Tibial nerve (tissue), 4 donors: ENCODE measurements around the gene RND2. TPM values are rescaled to one million over a fixed set of nuclear protein-coding genes. Genes with fewer than 3 reads are reported as not detected.

Experiments
- DNase-seq, 2 donors: peaks; one replicate each; pipeline ENCODE4 v3.0.0-alpha.2; 2019; ENCODE audit warnings: low spot score in 2 of 2
- H3K27ac ChIP-seq, 4 donors: fragments of 200-600 bp; sonication (generic) in 3 of 4; one replicate each; pipeline ENCODE4 v1.5.1; 2017 to 2019; ENCODE audit warnings: mild to moderate bottlenecking in 1 of 4
- H3K27me3 ChIP-seq, 2 donors: fragments of 200-600 bp; sonication (generic) in 1 of 2; one replicate each; pipeline versions ENCODE4 v1.5.1 to v1.6.0; 2017 to 2019
- H3K36me3 ChIP-seq, 3 donors: fragments of 200-600 bp; sonication (generic); one replicate each; pipeline ENCODE4 v1.5.1; 2018 to 2019
- H3K4me1 ChIP-seq, 4 donors: fragments of 200-600 bp; sonication (generic) in 3 of 4; one replicate each; pipeline ENCODE4 v1.5.1; 2017 to 2019
- H3K4me3 ChIP-seq, 4 donors: fragments of 200-600 bp; sonication (generic) in 3 of 4; one replicate each; pipeline ENCODE4 v1.5.1; 2017 to 2019; ENCODE audit warnings: mild to moderate bottlenecking in 1 of 4, moderate library complexity in 1 of 4
- H3K9me3 ChIP-seq, 4 donors: fragments of 200-600 bp; sonication (generic) in 3 of 4; one replicate each; pipeline ENCODE4 v1.5.1; 2017 to 2019
- EP300 ChIP-seq, 2 donors: sonication (generic); formaldehyde crosslinking; IDR thresholded peaks; one replicate each; pipeline ENCODE4 v1.6.1; 2017; ENCODE audit warnings: antibody characterized with exemption in 2 of 2, mild to moderate bottlenecking in 1 of 2
- POLR2A ChIP-seq, 2 donors: fragments of 450-650 bp; IDR thresholded peaks; one replicate each; pipeline ENCODE4 v1.6.1; 2017; ENCODE audit warnings: antibody characterized with exemption in 2 of 2, mild to moderate bottlenecking in 2 of 2, moderate library complexity in 2 of 2
- WGBS, 2 donors: methylation state at CpG; one replicate each; pipeline ENCODE4 v1.1.5; 2018; 5-methylcytosine and 5-hydroxymethylcytosine counted together
- total RNA-seq, 4 donors: library from RNA; depleted of rRNA; stranded (reverse); fragments of >200 nt; gene quantifications; one replicate each; pipeline ENCODE4 v1.1.0, GENCODE V29; 2016
- TF ChIP-seq, protein P1 (sequence below), 5 experiments: fragments of 200-600 bp in 3 of 5; fragments of 450-650 bp in 2 of 5; sonication (generic) in 3 of 5; IDR thresholded peaks; one replicate each; pipeline ENCODE4 v1.5.1; 2016 to 2019; ENCODE audit warnings: antibody characterized with exemption in 5 of 5, mild to moderate bottlenecking in 3 of 5, moderate library complexity in 2 of 5

The RND2 gene
- total RNA-seq, 4 donors from 2014 or later = 0.59 to 2.6 (median 1.9) TPM

GRCh38 chr17:43056051-43056450 lies 31.0 kb downstream of the RND2 start:
- no peak for TF ChIP-seq EP300 (IDR thresholded peaks at IDR 0.05)
- TF ChIP-seq POLR2A (IDR thresholded peaks at IDR 0.05) = no peak
- TF ChIP-seq, protein P1, sequence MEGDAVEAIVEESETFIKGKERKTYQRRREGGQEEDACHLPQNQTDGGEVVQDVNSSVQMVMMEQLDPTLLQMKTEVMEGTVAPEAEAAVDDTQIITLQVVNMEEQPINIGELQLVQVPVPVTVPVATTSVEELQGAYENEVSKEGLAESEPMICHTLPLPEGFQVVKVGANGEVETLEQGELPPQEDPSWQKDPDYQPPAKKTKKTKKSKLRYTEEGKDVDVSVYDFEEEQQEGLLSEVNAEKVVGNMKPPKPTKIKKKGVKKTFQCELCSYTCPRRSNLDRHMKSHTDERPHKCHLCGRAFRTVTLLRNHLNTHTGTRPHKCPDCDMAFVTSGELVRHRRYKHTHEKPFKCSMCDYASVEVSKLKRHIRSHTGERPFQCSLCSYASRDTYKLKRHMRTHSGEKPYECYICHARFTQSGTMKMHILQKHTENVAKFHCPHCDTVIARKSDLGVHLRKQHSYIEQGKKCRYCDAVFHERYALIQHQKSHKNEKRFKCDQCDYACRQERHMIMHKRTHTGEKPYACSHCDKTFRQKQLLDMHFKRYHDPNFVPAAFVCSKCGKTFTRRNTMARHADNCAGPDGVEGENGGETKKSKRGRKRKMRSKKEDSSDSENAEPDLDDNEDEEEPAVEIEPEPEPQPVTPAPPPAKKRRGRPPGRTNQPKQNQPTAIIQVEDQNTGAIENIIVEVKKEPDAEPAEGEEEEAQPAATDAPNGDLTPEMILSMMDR (IDR thresholded peaks at IDR 0.05) = no peak
- no peaks in the 10 kb centered on the region for H3K9me3 ChIP-seq
- no peak overlapping the region for H3K4me3 ChIP-seq
- H3K27ac ChIP-seq = no peak overlapping the region
- peaks cover 0 to 43% (median 0%) of the 10 kb centered on the region in 3 donors for H3K36me3 ChIP-seq
- no peak for DNase-seq
- WGBS, 2 donors = 96 to 98% methylated on average over 7 of the region's 7 CpGs
- no peaks in the 10 kb centered on the region for H3K4me1 ChIP-seq
- no peaks in the 10 kb centered on the region for H3K27me3 ChIP-seq

- H3K9me3 ChIP-seq = no peaks in the 10 kb centered on the region
- no peaks in the 10 kb centered on the region for H3K27me3 ChIP-seq
- DNase-seq = no peak
- peaks cover 0 to 12% (median 0%) of the 10 kb centered on the region in 3 donors for H3K36me3 ChIP-seq
- H3K4me3 ChIP-seq = no peak overlapping the region
- H3K4me1 ChIP-seq = no peaks in the 10 kb centered on the region
- no peak overlapping the region for H3K27ac ChIP-seq
- 91 to 95% methylated on average over 10 of the region's 10 CpGs for WGBS, 2 donors
- TF ChIP-seq POLR2A (IDR thresholded peaks at IDR 0.05) (no peak), EP300 (IDR thresholded peaks at IDR 0.05) (no peak)
- TF ChIP-seq, protein P1 (IDR thresholded peaks at IDR 0.05) = no peak
These were observed 38.1 kb downstream of the RND2 start for GRCh38 chr17:43062984-43063638.

DNA sequence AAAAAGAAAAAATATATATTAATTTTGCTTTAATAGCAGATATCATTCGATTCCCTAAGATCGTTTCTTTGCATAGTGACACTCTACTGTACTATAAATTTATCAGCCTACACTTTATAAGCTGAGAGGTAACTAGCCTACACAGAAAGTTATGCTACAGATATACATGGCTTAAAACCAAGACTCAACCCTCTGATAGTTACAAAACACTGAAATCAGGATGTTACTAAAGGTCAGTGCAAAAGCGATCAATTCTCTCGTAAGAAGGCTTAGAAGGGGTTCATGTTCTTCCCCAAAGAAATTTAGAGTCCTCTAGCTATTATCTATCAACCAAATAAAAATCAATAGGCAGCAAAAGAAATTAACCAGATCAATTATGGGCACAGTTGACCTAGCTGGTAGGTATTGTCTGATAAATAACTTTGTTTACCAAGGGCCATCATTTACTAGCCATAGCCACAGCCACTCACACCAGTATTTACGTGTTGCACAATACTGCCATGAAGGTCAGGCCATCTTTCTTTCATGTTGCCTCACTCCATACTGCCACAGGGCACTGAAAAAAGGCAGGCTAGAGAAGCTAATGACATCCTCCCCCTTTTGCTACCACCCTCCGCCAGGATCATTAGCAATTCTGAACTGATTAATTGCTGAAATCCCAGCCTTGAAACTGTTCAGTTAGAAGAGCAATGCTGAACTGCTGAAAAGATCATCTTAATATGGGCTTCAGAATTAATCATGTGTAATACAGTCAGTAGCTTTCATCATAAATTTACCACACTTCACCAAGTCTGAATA lies 43.7 kb downstream of the RND2 start:
- no peaks in the 10 kb centered on the region for H3K9me3 ChIP-seq
- no peaks in the 10 kb centered on the region for H3K27me3 ChIP-seq
- H3K4me3 ChIP-seq = no peak overlapping the region
- no peak for DNase-seq
- H3K4me1 ChIP-seq = no peaks in the 10 kb centered on the region
- no peak overlapping the region for H3K27ac ChIP-seq
- peaks cover 0 to 10% (median 0%) of the 10 kb centered on the region in 3 donors for H3K36me3 ChIP-seq
- WGBS, 2 donors = 84 to 93% methylated on average over 6 of the region's 6 CpGs
- no peak for TF ChIP-seq EP300 (IDR thresholded peaks at IDR 0.05)
- TF ChIP-seq POLR2A (IDR thresholded peaks at IDR 0.05) = no peak
- TF ChIP-seq, protein P1 (IDR thresholded peaks at IDR 0.05) = no peak

- no peaks in the 10 kb centered on the region for H3K9me3 ChIP-seq
- H3K4me1 ChIP-seq = no peaks in the 10 kb centered on the region
- H3K27me3 ChIP-seq = no peaks in the 10 kb centered on the region
- 87 to 91% methylated on average over 3 of the region's 3 CpGs for WGBS, 2 donors
- peaks cover 0 to 10% (median 0%) of the 10 kb centered on the region in 3 donors for H3K36me3 ChIP-seq
- H3K27ac ChIP-seq = no peak overlapping the region
- TF ChIP-seq POLR2A (IDR thresholded peaks at IDR 0.05) (no peak), EP300 (IDR thresholded peaks at IDR 0.05) (no peak)
- TF ChIP-seq, protein P1 (IDR thresholded peaks at IDR 0.05) = no peak
- no peak overlapping the region for H3K4me3 ChIP-seq
- DNase-seq = no peak
These were observed 44.4 kb downstream of the RND2 start for GRCh38 chr17:43069368-43069898.

GRCh38 chr17:43070257-43070656 lies 45.2 kb downstream of the RND2 start:
- Histone ChIP-seq H3K27ac (no peak overlapping the region), H3K36me3 (peaks cover 0 to 10% (median 0%) of the 10 kb centered on the region in 3 donors), H3K9me3 (no peaks in the 10 kb centered on the region), H3K27me3 (no peaks in the 10 kb centered on the region), H3K4me1 (no peaks in the 10 kb centered on the region), H3K4me3 (no peak overlapping the region)
- WGBS, 2 donors = 89 to 90% methylated on average over 1 of the region's 1 CpG
- TF ChIP-seq POLR2A (IDR thresholded peaks at IDR 0.05) (no peak), EP300 (IDR thresholded peaks at IDR 0.05) (no peak)
- TF ChIP-seq, protein P1 (IDR thresholded peaks at IDR 0.05) = no peak
- DNase-seq = no peak
